HepG2 (cell line): ENCODE measurements around the gene NFKB2. TPM values are rescaled to one million over a fixed set of nuclear protein-coding genes. Genes with fewer than 3 reads are reported as not detected.

Experiments used
- ATAC-seq: fragments of 200-7000 bp; cut with Tn5 transposase; 3 replicates; pipeline ENCODE4 v1.9.1; 2020; ENCODE audit warnings: mild to moderate bottlenecking, moderate library complexity
- BruUV-seq: library from RNA; stranded (reverse); fragments of 400-500 nt; replicated peaks from 2 replicates; lab custom pipeline; 2021; lab: Mats Ljungman, UMichigan
- CTCF ChIA-PET: fragments of 300-600 bp; formaldehyde crosslinking; extraction: SDS; loops from one replicate; lab custom pipeline; 2021; ENCODE audit warnings: low total read pairs, inconsistent platforms, low intra/inter-chr PET ratio; lab: Yijun Ruan, JAX
- POLR2A ChIA-PET: fragments of 350-600 bp; sonication (Branson Sonifier 250); formaldehyde crosslinking; loops from one replicate; lab custom pipeline; 2020; ENCODE audit warnings: antibody characterized with exemption, inconsistent platforms; lab: Yijun Ruan, JAX
- DNase-seq: peaks from one replicate; pipeline ENCODE4 v3.0.0-alpha.2; 2015; ENCODE audit warnings: low spot score
- FAIRE-seq: peaks from 3 replicates; lab custom pipeline; 2011; peaks lifted over from hg19 to GRCh38; lab: Jason Lieb, UNC
- H2AFZ ChIP-seq: one replicate; pipeline ENCODE4 v1.6.1; 2011; ENCODE audit warnings: low read length, inconsistent platforms
- H3K27ac ChIP-seq: fragments of 300-600 bp; 3 replicates; pipeline ENCODE4 v1.8.0; 2011; ENCODE audit warnings: mixed run types, mild to moderate bottlenecking, mixed read lengths, low read length, inconsistent platforms; ENCODE audit not compliant: insufficient read depth; ENCODE audit errors: extremely low read length
- H3K27me3 ChIP-seq, 2 experiments: fragments of 200-600 bp in 1 of 2; 2 replicates in 1 of 2; 3 replicates in 1 of 2; pipeline versions ENCODE4 v1.6.0 to v1.8.0; 2011; ENCODE audit warnings: low read length in 2 of 2, mild to moderate bottlenecking in 2 of 2, moderate library complexity in 2 of 2, inconsistent platforms in 1 of 2; ENCODE audit not compliant: insufficient read depth in 2 of 2, control insufficient read depth in 1 of 2
- H3K36me3 ChIP-seq, 2 experiments: fragments of 200-600 bp in 1 of 2; replicated peaks in 1 of 2; 2 replicates in 1 of 2; 3 replicates in 1 of 2; pipeline versions ENCODE4 v1.5.1 to v1.8.0; 2011; ENCODE audit warnings: low read length in 2 of 2, inconsistent platforms in 1 of 2; ENCODE audit not compliant: insufficient read depth in 2 of 2, control insufficient read depth in 1 of 2
- H3K4me1 ChIP-seq: 2 replicates; pipeline ENCODE4 v1.5.1; 2012; ENCODE audit warnings: low read length, inconsistent platforms; ENCODE audit not compliant: insufficient read depth
- H3K4me2 ChIP-seq: 2 replicates; pipeline ENCODE4 v1.6.0; 2011; ENCODE audit warnings: low read depth, low read length, inconsistent platforms
- H3K4me3 ChIP-seq, 3 experiments: fragments of 200-600 bp in 1 of 3; sonication (generic), shearing (Covaris generic) in 1 of 3; replicated peaks in 1 of 3; 2 replicates each; pipeline ENCODE4 v1.5.1; 2011 to 2016; ENCODE audit warnings: low read length in 3 of 3, inconsistent platforms in 2 of 3, low read depth in 2 of 3, mild to moderate bottlenecking in 2 of 3, control low read depth in 1 of 3, mixed read lengths in 1 of 3; ENCODE audit not compliant: insufficient read depth in 1 of 3
- H3K79me2 ChIP-seq: one replicate; pipeline ENCODE4 v1.6.1; 2011; ENCODE audit warnings: low read length, inconsistent platforms; ENCODE audit not compliant: insufficient read depth
- H3K9ac ChIP-seq: 2 replicates; pipeline ENCODE4 v1.6.0; 2011; ENCODE audit warnings: mild to moderate bottlenecking, low read depth, low read length, inconsistent platforms; ENCODE audit not compliant: insufficient read depth
- H3K9me3 ChIP-seq: 2 replicates; pipeline ENCODE4 v1.5.1; 2012; ENCODE audit warnings: mild to moderate bottlenecking, low read length
- H4K20me1 ChIP-seq: 2 replicates; pipeline ENCODE4 v1.6.0; 2011; ENCODE audit warnings: inconsistent platforms, mild to moderate bottlenecking, low read length, moderate library complexity; ENCODE audit not compliant: insufficient read depth
- BORCS8-MEF2B ChIP-seq: sonication (generic); formaldehyde crosslinking; IDR thresholded peaks from 2 replicates; pipeline ENCODE4 v1.8.0; 2022; ENCODE audit warnings: mild to moderate bottlenecking, missing genetic modification reagents
- DNMT3B ChIP-seq: conservative IDR thresholded peaks from 2 replicates; pipeline ENCODE4 v1.6.1; 2016; ENCODE audit warnings: missing biosample characterization, control low read depth
- HNRNPL ChIP-seq: fragments of 200-400 bp; formaldehyde crosslinking; IDR thresholded peaks from 2 replicates; pipeline ENCODE4 v1.6.1; 2017; ENCODE audit warnings: mild to moderate bottlenecking, low read depth, low read length
- HNRNPLL ChIP-seq: fragments of 200-400 bp; formaldehyde crosslinking; IDR thresholded peaks from 2 replicates; pipeline ENCODE4 v1.6.1; 2017; ENCODE audit warnings: mild to moderate bottlenecking, low read depth, low read length; ENCODE audit not compliant: poor library complexity, severe bottlenecking
- IRF2 ChIP-seq: IDR thresholded peaks from 2 replicates; pipeline ENCODE4 v1.6.1; 2018; ENCODE audit warnings: missing genetic modification reagents, missing compliant biosample characterization
- KAT8 ChIP-seq: IDR thresholded peaks from 2 replicates; pipeline ENCODE4 v1.6.1; 2016; ENCODE audit warnings: missing genetic modification reagents, missing compliant biosample characterization
- MLLT10 ChIP-seq: sonication (generic); formaldehyde crosslinking; IDR thresholded peaks from 2 replicates; pipeline ENCODE4 v1.4.0; 2020; ENCODE audit warnings: missing genetic modification reagents
- NFIB ChIP-seq: sonication (generic); formaldehyde crosslinking; IDR thresholded peaks from 2 replicates; pipeline ENCODE4 v1.9.0; 2021; ENCODE audit warnings: missing genetic modification reagents, mild to moderate bottlenecking, borderline replicate concordance
- REXO4 ChIP-seq: sonication (generic); formaldehyde crosslinking; IDR thresholded peaks from 2 replicates; pipeline ENCODE4 v1.8.0; 2022; ENCODE audit warnings: missing genetic modification reagents, mild to moderate bottlenecking, borderline replicate concordance
- SIN3A ChIP-seq: IDR thresholded peaks from 2 replicates; pipeline ENCODE4 v1.6.1; 2011; ENCODE audit warnings: low read depth, mild to moderate bottlenecking, control low read depth, low read length, borderline replicate concordance
- SMC3 ChIP-seq: IDR thresholded peaks from 2 replicates; pipeline ENCODE4 v1.6.1; 2011; ENCODE audit warnings: low read length, improper control_type of control experiment
- SMYD3 ChIP-seq: sonication (generic); formaldehyde crosslinking; IDR thresholded peaks from 2 replicates; pipeline ENCODE4 v1.8.1; 2023; ENCODE audit warnings: mild to moderate bottlenecking, missing genetic modification reagents
- THAP11 ChIP-seq: IDR thresholded peaks from 2 replicates; pipeline ENCODE4 v1.6.1; 2016; ENCODE audit warnings: missing biosample characterization, missing genetic modification reagents
- ZFP41 ChIP-seq: sonication (generic); formaldehyde crosslinking; IDR thresholded peaks from 2 replicates; pipeline ENCODE4 v1.4.0; 2020; ENCODE audit warnings: mild to moderate bottlenecking, missing genetic modification reagents, borderline replicate concordance
- ZNF17 ChIP-seq: sonication (generic); formaldehyde crosslinking; IDR thresholded peaks from 2 replicates; pipeline ENCODE4 v1.5.0; 2020; ENCODE audit warnings: mild to moderate bottlenecking, missing genetic modification reagents
- ZNF432 ChIP-seq: sonication (generic); formaldehyde crosslinking; IDR thresholded peaks from 2 replicates; pipeline ENCODE4 v1.5.0; 2020; ENCODE audit warnings: missing genetic modification reagents, mild to moderate bottlenecking, borderline replicate concordance
- ZNF572 ChIP-seq: sonication (generic); formaldehyde crosslinking; IDR thresholded peaks from 2 replicates; pipeline ENCODE4 v1.5.1; 2020; ENCODE audit warnings: mild to moderate bottlenecking, missing genetic modification reagents
- ZNF639 ChIP-seq: conservative IDR thresholded peaks from 2 replicates; pipeline ENCODE4 v1.6.1; 2018; ENCODE audit warnings: missing genetic modification reagents
- ZNF652 ChIP-seq: IDR thresholded peaks from 2 replicates; pipeline ENCODE4 v1.6.1; 2016; ENCODE audit warnings: low read depth, borderline replicate concordance
- ZNF792 ChIP-seq: IDR thresholded peaks from 2 replicates; pipeline ENCODE4 v1.6.1; 2016
- WGBS: methylation state at CpG from one replicate; pipeline ENCODE4 v1.1.6; 2017; ENCODE audit warnings: low lambda C conversion rate; 5-methylcytosine and 5-hydroxymethylcytosine counted together
- in situ Hi-C: cut with HindIII; loops from 2 replicates; pipeline ENCODE4 v1.10.0; 2017; ENCODE audit warnings: low pct_unique_long_range_greater_than_20kb; ENCODE audit not compliant: extremely low pct_ligation_motif_present
- intact Hi-C: fragments of 100-400 bp; cut with micrococcal nuclease; formaldehyde crosslinking; loops from one replicate; pipeline ENCODE4 v1.10.0; 2022; ENCODE audit not compliant: unreplicated experiment
- polyA plus RNA-seq, 8 experiments: library from polyadenylated mRNA; depleted of rRNA in 3 of 8; stranded (reverse) in 7 of 8; unstranded in 1 of 8; fragments of >200 nt; fragmentation: Illumina TruSeq in 4 of 8; extraction: Trizol in 4 of 8; gene quantifications; 2 replicates each; pipeline versions ENCODE4 v1.2.1 to v1.2.3, GENCODE V29; 2011 to 2016; ENCODE audit warnings: low read depth in 4 of 8, missing spikeins in 1 of 8, mixed read lengths in 1 of 8; ENCODE audit not compliant: insufficient read depth in 1 of 8
- total RNA-seq, 5 experiments: library from RNA; depleted of rRNA; stranded (reverse); fragments of >200 nt; fragmentation: Illumina TruSeq; extraction: Trizol; gene quantifications; 2 replicates each; pipeline ENCODE4 v1.2.3, GENCODE V29; 2016; ENCODE audit warnings: low read depth in 1 of 5
- TF ChIP-seq, protein P1 (sequence below): sonication (generic); formaldehyde crosslinking; conservative IDR thresholded peaks from 2 replicates; pipeline ENCODE4 v1.4.0; 2020; ENCODE audit warnings: mild to moderate bottlenecking, missing genetic modification reagents, moderate library complexity

Gene NFKB2
- total and polyA plus RNA-seq, 2 of the 13 experiments (the other 11 are each of a cell fraction or from before 2014, with no cell fraction given) = 7.7 to 12.5 TPM

DNA sequence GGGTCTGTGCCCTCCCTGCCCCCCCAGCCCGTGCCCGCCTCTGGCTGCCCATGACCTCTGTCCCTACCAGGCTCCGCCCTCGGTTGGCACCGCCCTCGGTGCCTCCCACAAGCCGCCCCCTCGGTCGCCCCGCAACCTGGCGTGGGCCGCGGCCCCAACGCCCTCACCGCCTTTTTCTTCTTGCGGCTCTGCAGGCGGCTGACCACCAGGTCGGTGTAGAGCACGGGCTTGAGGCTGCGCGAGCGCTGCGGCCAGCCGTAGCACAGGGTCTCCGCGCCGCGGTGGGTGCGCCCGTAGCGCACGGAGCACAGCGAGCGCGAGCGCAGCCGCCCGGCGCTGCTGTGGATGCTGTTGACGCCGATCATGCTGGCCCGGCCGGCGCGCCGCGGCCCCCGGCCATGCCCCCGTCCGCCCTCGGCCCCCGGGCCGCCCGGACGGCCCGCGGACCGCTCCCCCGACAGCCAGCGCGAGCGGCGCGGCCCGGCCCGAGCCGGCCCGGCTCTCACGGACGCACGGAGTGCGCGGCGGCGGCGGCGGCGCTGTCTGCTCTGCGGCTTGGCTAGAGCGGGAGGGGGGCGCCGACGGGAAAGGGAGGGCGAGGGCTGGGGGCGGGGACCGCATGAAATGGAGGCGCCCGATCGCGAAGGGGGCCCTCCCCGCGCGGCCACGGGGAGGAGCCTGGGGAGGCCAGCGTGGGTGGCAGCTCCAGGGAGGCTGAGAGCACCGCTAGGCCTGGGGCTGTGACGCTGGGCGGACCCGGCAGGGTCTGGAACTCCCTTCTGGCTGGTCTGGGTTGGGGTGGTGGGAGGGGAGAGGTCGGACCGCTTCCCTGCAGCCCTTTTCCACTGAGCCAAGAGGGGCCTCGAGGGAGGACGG, 13.5 kb downstream of the NFKB2 start:
- FAIRE-seq (no peak), ATAC-seq (peak; percentile 34), DNase-seq (no peak)
- POLR2A ChIA-PET = interaction anchor here (1.0 to 1.3 kb wide), 2 partner anchors 15 to 41 kb away, joined by 3 read pairs; no protein-coding TSS in a partner anchor
- Histone ChIP-seq H3K4me2 (peak overlapping the region; percentile 61), H2AFZ (no peak overlapping the region), H3K27ac (no peak overlapping the region), H4K20me1 (peaks cover 4% of the 10 kb centered on the region; the same call in 1 of the 2 replicates), H3K9me3 (no peaks in the 10 kb centered on the region), H3K36me3 (no peaks in the 10 kb centered on the region), H3K4me1 (peaks cover 19% of the 10 kb centered on the region), H3K79me2 (no peaks in the 10 kb centered on the region), H3K9ac (no peak overlapping the region), H3K27me3 (peaks cover 25 to 72% of the 10 kb centered on the region in 2 experiments), H3K4me3 (peak overlapping the region; percentile 42 to 64 (median 58); a peak in 4 of 6 replicates)
- WGBS = under 1% methylated on average over 31 of the region's 103 CpGs
- CTCF ChIA-PET = no interaction called here
- no TSS peak for BruUV-seq
- intact Hi-C loops (no loop called here), in situ Hi-C loops (loop anchor here (10.0 kb wide), 1 partner anchor 66 kb away; no protein-coding TSS in a partner anchor)
- TF ChIP-seq ZNF432 (CRISPR knock-in tag) (no peak), REXO4 (CRISPR knock-in tag) (no peak), SIN3A (no peak), KAT8 (no peak), ZNF792 (CRISPR knock-in tag) (no peak), DNMT3B (no peak), ZNF17 (no peak), MLLT10 (no peak), HNRNPL (0 out of 2 replicates have a peak, but pooled peaks have one; percentile 57), ZNF652 (CRISPR knock-in tag) (no peak), THAP11 (CRISPR knock-in tag) (no peak), SMC3 (no peak), BORCS8-MEF2B (CRISPR knock-in tag) (no peak), NFIB (no peak), IRF2 (no peak), ZNF639 (CRISPR knock-in tag) (no peak), ZNF572 (no peak), ZFP41 (CRISPR knock-in tag) (no peak), HNRNPLL (peak; percentile 99), SMYD3 (no peak)
- TF ChIP-seq, protein P1, sequence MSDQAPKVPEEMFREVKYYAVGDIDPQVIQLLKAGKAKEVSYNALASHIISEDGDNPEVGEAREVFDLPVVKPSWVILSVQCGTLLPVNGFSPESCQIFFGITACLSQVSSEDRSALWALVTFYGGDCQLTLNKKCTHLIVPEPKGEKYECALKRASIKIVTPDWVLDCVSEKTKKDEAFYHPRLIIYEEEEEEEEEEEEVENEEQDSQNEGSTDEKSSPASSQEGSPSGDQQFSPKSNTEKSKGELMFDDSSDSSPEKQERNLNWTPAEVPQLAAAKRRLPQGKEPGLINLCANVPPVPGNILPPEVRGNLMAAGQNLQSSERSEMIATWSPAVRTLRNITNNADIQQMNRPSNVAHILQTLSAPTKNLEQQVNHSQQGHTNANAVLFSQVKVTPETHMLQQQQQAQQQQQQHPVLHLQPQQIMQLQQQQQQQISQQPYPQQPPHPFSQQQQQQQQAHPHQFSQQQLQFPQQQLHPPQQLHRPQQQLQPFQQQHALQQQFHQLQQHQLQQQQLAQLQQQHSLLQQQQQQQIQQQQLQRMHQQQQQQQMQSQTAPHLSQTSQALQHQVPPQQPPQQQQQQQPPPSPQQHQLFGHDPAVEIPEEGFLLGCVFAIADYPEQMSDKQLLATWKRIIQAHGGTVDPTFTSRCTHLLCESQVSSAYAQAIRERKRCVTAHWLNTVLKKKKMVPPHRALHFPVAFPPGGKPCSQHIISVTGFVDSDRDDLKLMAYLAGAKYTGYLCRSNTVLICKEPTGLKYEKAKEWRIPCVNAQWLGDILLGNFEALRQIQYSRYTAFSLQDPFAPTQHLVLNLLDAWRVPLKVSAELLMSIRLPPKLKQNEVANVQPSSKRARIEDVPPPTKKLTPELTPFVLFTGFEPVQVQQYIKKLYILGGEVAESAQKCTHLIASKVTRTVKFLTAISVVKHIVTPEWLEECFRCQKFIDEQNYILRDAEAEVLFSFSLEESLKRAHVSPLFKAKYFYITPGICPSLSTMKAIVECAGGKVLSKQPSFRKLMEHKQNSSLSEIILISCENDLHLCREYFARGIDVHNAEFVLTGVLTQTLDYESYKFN (CRISPR knock-in tag) = no peak
